Esophagus muscularis mucosa (tissue), 3 donors: Measurements from ENCODE around the gene DCST2.

Experiments used
- CTCF ChIP-seq, 3 experiments: fragments of 200-600 bp in 2 of 3; fragments of 450-650 bp in 1 of 3; sonication (generic) in 2 of 3; IDR thresholded peaks; one replicate each; pipeline ENCODE4 v1.5.1; 2017 to 2019; ENCODE audit warnings: antibody characterized with exemption in 3 of 3, mild to moderate bottlenecking in 2 of 3, moderate library complexity in 1 of 3
- POLR2A ChIP-seq: fragments of 450-650 bp; IDR thresholded peaks from one replicate; pipeline ENCODE4 v1.6.1; 2017; ENCODE audit warnings: antibody characterized with exemption, moderate library complexity, mild to moderate bottlenecking, low read depth
- POLR2AphosphoS5 ChIP-seq, 2 donors: sonication (generic); formaldehyde crosslinking; IDR thresholded peaks; one replicate each; pipeline ENCODE4 v1.6.1; 2017; ENCODE audit warnings: antibody characterized with exemption in 2 of 2

- TF ChIP-seq CTCF (IDR thresholded peaks at IDR 0.05) = no peak
- TF ChIP-seq POLR2A = no peak
- no peak for TF ChIP-seq POLR2AphosphoS5 (IDR thresholded peaks at IDR 0.05)
Observed at GRCh38 chr1:155000411-155000725, 33.2 kb downstream of the DCST2 start.
